Lung (tissue), 12 donors: ENCODE data around the gene LSM7. TPM values are rescaled to one million over a fixed set of nuclear protein-coding genes. Genes with fewer than 3 reads are reported as not detected.

Experiments used
- ATAC-seq: fragments of 200-7000 bp; cut with Tn5 transposase; one replicate; pipeline ENCODE4 v1.9.1; 2020; ENCODE audit warnings: moderate number of reproducible peaks; ENCODE audit not compliant: insufficient read depth, low FRiP score
- DNase-seq, 3 donors: peaks; one replicate each; pipeline ENCODE4 v3.0.0-alpha.2; 2013 to 2017
- H3K27ac ChIP-seq, 2 donors: one replicate each; pipeline ENCODE4 v1.5.1; 2013; ENCODE audit warnings: mild to moderate bottlenecking in 2 of 2, moderate library complexity in 2 of 2, control low read depth in 1 of 2, inconsistent platforms in 1 of 2, low read depth in 1 of 2, low read length in 1 of 2
- H3K27me3 ChIP-seq, 3 donors: one replicate each; pipeline ENCODE4 v1.5.1; 2013; ENCODE audit warnings: low read length in 2 of 3; ENCODE audit not compliant: control insufficient read depth in 3 of 3, insufficient read depth in 3 of 3
- H3K36me3 ChIP-seq, 4 donors: one replicate each; pipeline ENCODE4 v1.5.1; 2013; ENCODE audit warnings: low read length in 4 of 4, mild to moderate bottlenecking in 1 of 4, moderate library complexity in 1 of 4; ENCODE audit not compliant: control insufficient read depth in 4 of 4, insufficient read depth in 4 of 4
- H3K4me1 ChIP-seq, 5 donors: one replicate each; pipeline ENCODE4 v1.5.1; 2013; ENCODE audit warnings: low read length in 5 of 5, mild to moderate bottlenecking in 2 of 5, moderate library complexity in 1 of 5; ENCODE audit not compliant: control insufficient read depth in 5 of 5, insufficient read depth in 5 of 5
- H3K4me3 ChIP-seq: one replicate; pipeline ENCODE4 v1.5.1; 2013; ENCODE audit warnings: mild to moderate bottlenecking, control low read depth, moderate library complexity
- H3K9ac ChIP-seq, 2 donors: one replicate each; pipeline ENCODE4 v1.5.1; 2013; ENCODE audit warnings: low read length in 2 of 2, control low read depth in 1 of 2; ENCODE audit not compliant: insufficient read depth in 1 of 2
- H3K9me3 ChIP-seq, 4 donors: one replicate each; pipeline ENCODE4 v1.5.1; 2013; ENCODE audit warnings: low read length in 3 of 4, mild to moderate bottlenecking in 1 of 4, moderate library complexity in 1 of 4; ENCODE audit not compliant: control insufficient read depth in 4 of 4, insufficient read depth in 3 of 4
- CTCF ChIP-seq: IDR thresholded peaks from 2 replicates; pipeline ENCODE4 v1.5.1; 2012; ENCODE audit warnings: mild to moderate bottlenecking; ENCODE audit errors: control extremely low read depth, extremely low read depth
- WGBS, 2 donors: extraction: QIAGEN DNeasy Blood & Tissue Kit; methylation state at CpG; one replicate each; pipeline ENCODE4 v1.1.7; 2013; 5-methylcytosine and 5-hydroxymethylcytosine counted together
- polyA plus RNA-seq, 2 donors: library from polyadenylated mRNA; stranded (reverse); fragments of 200-250 nt; gene quantifications; one replicate each; pipeline ENCODE4 v1.2.1, GENCODE V29; 2013
- total RNA-seq, 2 donors: library from RNA; depleted of rRNA in 1 of 2; stranded (reverse); fragments of >200 nt in 1 of 2; gene quantifications; one replicate each; pipeline ENCODE4 v1.2.1, GENCODE V29; 2014 to 2021
- donor health status: control.
- donor health status: control.
- donor health status: Bipolar disorder and iron deficiency.
- donor health status: healthy.
- donor health status: DM: yes; HTN: yes; CAD: no.

The LSM7 gene
- total and polyA plus RNA-seq, 4 donors, result 54.9 to 307 (median 191) TPM

GRCh38 chr19:2306281-2306806, 22.0 kb downstream of the LSM7 start:
- Histone ChIP-seq H3K9me3 (peaks cover 0 to 1% (median 0%) of the 10 kb centered on the region in 4 donors), H3K36me3 (no peaks in the 10 kb centered on the region), H3K27me3 (peaks cover 4 to 54% (median 39%) of the 10 kb centered on the region in 3 donors), H3K27ac (no peak overlapping the region), H3K4me3 (no peak overlapping the region), H3K4me1 (peaks cover 0 to 9% (median 7%) of the 10 kb centered on the region in 5 donors), H3K9ac (no peak overlapping the region)
- DNase-seq, result no peak
- WGBS, 2 donors, result 60 to 71% methylated on average over 19 of the region's 19 CpGs
- no peak for TF ChIP-seq CTCF
- ATAC-seq, result no peak

- ATAC-seq, result no peak
- Histone ChIP-seq H3K4me1 (peaks cover 0 to 9% (median 7%) of the 10 kb centered on the region in 5 donors), H3K9ac (no peak overlapping the region), H3K4me3 (no peak overlapping the region), H3K27ac (no peak overlapping the region), H3K36me3 (no peaks in the 10 kb centered on the region), H3K27me3 (peaks cover 4 to 54% (median 39%) of the 10 kb centered on the region in 3 donors), H3K9me3 (peaks cover 0 to 1% (median 0%) of the 10 kb centered on the region in 4 donors)
- WGBS, 2 donors, result 67% methylated on average over 19 of the region's 19 CpGs
- TF ChIP-seq CTCF, result no peak
- DNase-seq, result no peak
Measured at GRCh38 chr19:2305452-2306280, 22.7 kb downstream of the LSM7 start.

- Histone ChIP-seq H3K27me3 (peaks cover 4 to 43% (median 24%) of the 10 kb centered on the region in 3 donors), H3K9ac (no peak overlapping the region)
Measured at GRCh38 chr19:2303211-2303798, 25.1 kb downstream of the LSM7 start.

More at GRCh38 chr19:2303211-2303798, 25.1 kb downstream of the LSM7 start:
- ATAC-seq, result no peak
- peaks cover 0 to 1% (median 0%) of the 10 kb centered on the region in 4 donors for H3K9me3 ChIP-seq
- DNase-seq, result no peak
- H3K4me1 ChIP-seq, result peaks cover 0 to 9% (median 7%) of the 10 kb centered on the region in 5 donors
- no peak overlapping the region for H3K27ac ChIP-seq
- no peak overlapping the region for H3K4me3 ChIP-seq
- no peak for TF ChIP-seq CTCF
- WGBS, 2 donors, result 53 to 64% methylated on average over 26 of the region's 26 CpGs
- no peaks in the 10 kb centered on the region for H3K36me3 ChIP-seq
